Measurements from ENCODE around the gene EML5.
"Not testable (repeated sequence)": the region's sequence is repeated elsewhere in the genome, so short reads cannot be mapped to it uniquely, and the experiment has no call there.

EML5 gene

GRCh38 chr14:88808359-88808758 is 15.6 kb upstream of the EML5 start:
- H3K27ac ChIP-seq: no peak overlapping the region

GRCh38 chr14:88804477-88804876 is 11.7 kb upstream of the EML5 start:
- Histone ChIP-seq H3K4me3 (no peak overlapping the region), H3K27ac (no peak overlapping the region)

More at GRCh38 chr14:88808359-88808758, 15.6 kb upstream of the EML5 start:
- no peak overlapping the region for H3K4me3 ChIP-seq

- H3K4me3 ChIP-seq: no peak overlapping the region
- no peak overlapping the region for H3K27ac ChIP-seq
Observed at GRCh38 chr14:88804035-88804434, 11.3 kb upstream of the EML5 start.

GRCh38 chr14:88802596-88802995 is 9.8 kb upstream of the EML5 start:
- H3K27ac ChIP-seq: no peak overlapping the region
- no peak overlapping the region for H3K4me3 ChIP-seq

- Histone ChIP-seq H3K27ac (no peak overlapping the region), H3K4me3 (no peak overlapping the region)
Observed at GRCh38 chr14:88799522-88799921, 6.8 kb upstream of the EML5 start.

GRCh38 chr14:88798156-88798555 is 5.4 kb upstream of the EML5 start:
- Histone ChIP-seq H3K27ac (no peak overlapping the region), H3K4me3 (no peak overlapping the region)

GRCh38 chr14:88793259-88793625 is 489 bp upstream of the EML5 start:
- Histone ChIP-seq H3K4me3 (peak overlapping the region; percentile 36 to 75 (median 57)), H3K27ac (peak overlapping the region in 5 of 21 experiments; percentile 6 to 73 (median 24))

- Histone ChIP-seq H3K27ac (peak overlapping the region in 8 of 21 experiments; percentile 7 to 73 (median 50)), H3K4me3 (peak overlapping the region; percentile 36 to 75 (median 57))
Observed at GRCh38 chr14:88791629-88792472, 902 bp downstream of the EML5 start.

- H3K4me3 ChIP-seq: peak overlapping the region in 2 of 7 experiments; percentile 55 to 74
Observed at GRCh38 chr14:88791252-88791621, 1.5 kb downstream of the EML5 start.

GRCh38 chr14:88790501-88791251 is 2.1 kb downstream of the EML5 start:
- Histone ChIP-seq H3K4me3 (no peak overlapping the region), H3K27ac (no peak overlapping the region)

More at GRCh38 chr14:88791252-88791621, 1.5 kb downstream of the EML5 start:
- no peak overlapping the region for H3K27ac ChIP-seq

GRCh38 chr14:88789573-88789972 is 3.2 kb downstream of the EML5 start:
- not testable (repeated sequence) for H3K27ac ChIP-seq, H3K4me3 ChIP-seq

- H3K4me3 ChIP-seq: no peak overlapping the region
- no peak overlapping the region for H3K27ac ChIP-seq
Observed at GRCh38 chr14:88786715-88787114, 6.0 kb downstream of the EML5 start.

GRCh38 chr14:88785911-88786310 is 6.8 kb downstream of the EML5 start:
- no peak overlapping the region for H3K27ac ChIP-seq
- no peak overlapping the region for H3K4me3 ChIP-seq

GRCh38 chr14:88775532-88775931 is 17.2 kb downstream of the EML5 start:
- Histone ChIP-seq H3K27ac (no peak overlapping the region), H3K4me3 (no peak overlapping the region)

GRCh38 chr14:88770736-88771135 is 22.0 kb downstream of the EML5 start:
- Histone ChIP-seq H3K27ac (no peak overlapping the region), H3K4me3 (no peak overlapping the region)

- no peak overlapping the region for H3K4me3 ChIP-seq
- H3K27ac ChIP-seq: no peak overlapping the region
Observed at GRCh38 chr14:88765130-88765529, 27.6 kb downstream of the EML5 start.

GRCh38 chr14:88753873-88754272 is 38.9 kb downstream of the EML5 start:
- H3K4me3 ChIP-seq: no peak overlapping the region
- H3K27ac ChIP-seq: no peak overlapping the region

GRCh38 chr14:88750945-88751344 is 41.8 kb downstream of the EML5 start:
- Histone ChIP-seq H3K27ac (no peak overlapping the region), H3K4me3 (no peak overlapping the region)

- Histone ChIP-seq H3K4me3 (no peak overlapping the region), H3K27ac (no peak overlapping the region)
Observed at GRCh38 chr14:88750413-88750812, 42.3 kb downstream of the EML5 start.

- Histone ChIP-seq H3K4me3 (no peak overlapping the region), H3K27ac (no peak overlapping the region)
Observed at GRCh38 chr14:88749139-88749538, 43.6 kb downstream of the EML5 start.

GRCh38 chr14:88748288-88748687 is 44.5 kb downstream of the EML5 start:
- H3K27ac ChIP-seq: no peak overlapping the region
- no peak overlapping the region for H3K4me3 ChIP-seq
